Testis (tissue), 2 donors: ENCODE data around the gene IGSF21.

ENCODE experiments used
- CTCF ChIP-seq, 3 experiments: fragments of 450-650 bp in 2 of 3; fragments of 200-600 bp in 1 of 3; sonication (generic) in 1 of 3; IDR thresholded peaks; one replicate each; pipeline ENCODE4 v1.5.1; 2016 to 2019; ENCODE audit warnings: antibody characterized with exemption in 3 of 3, mild to moderate bottlenecking in 2 of 3, moderate library complexity in 1 of 3
- POLR2A ChIP-seq: fragments of 450-650 bp; IDR thresholded peaks from one replicate; pipeline ENCODE4 v1.6.1; 2017; ENCODE audit warnings: antibody characterized with exemption, mild to moderate bottlenecking, moderate library complexity

- TF ChIP-seq CTCF (IDR thresholded peaks at IDR 0.05) (no peak), POLR2A (no peak)
These were observed 68.2 kb downstream of the IGSF21 start for GRCh38 chr1:18175530-18176377.
